HEK293 (cell line): ENCODE measurements around the gene PRDM7.

Source experiments
- AEBP2 ChIP-seq: fragments of 450-650 bp; formaldehyde crosslinking; IDR thresholded peaks from 2 replicates; pipeline ENCODE4 v1.5.1; 2016; ENCODE audit warnings: missing biosample characterization, missing genetic modification characterization, borderline replicate concordance
- EGR2 ChIP-seq: fragments of 450-650 bp; formaldehyde crosslinking; IDR thresholded peaks from 2 replicates; pipeline ENCODE4 v1.5.1; 2016; ENCODE audit warnings: low read depth, missing biosample characterization, missing genetic modification characterization
- ELK4 ChIP-seq: IDR thresholded peaks from 2 replicates; pipeline ENCODE4 v1.6.1; 2011; ENCODE audit warnings: mild to moderate bottlenecking, low read depth, low read length, borderline replicate concordance
- GFI1B ChIP-seq: fragments of 450-650 bp; formaldehyde crosslinking; IDR thresholded peaks from 2 replicates; pipeline ENCODE4 v1.5.1; 2016; ENCODE audit warnings: missing biosample characterization, missing genetic modification characterization
- INSM2 ChIP-seq: fragments of 450-650 bp; formaldehyde crosslinking; IDR thresholded peaks from 2 replicates; pipeline ENCODE4 v1.5.1; 2016; ENCODE audit warnings: missing biosample characterization, missing genetic modification characterization
- MZF1 ChIP-seq: fragments of 450-650 bp; formaldehyde crosslinking; IDR thresholded peaks from 2 replicates; pipeline ENCODE4 v1.5.1; 2017; ENCODE audit warnings: missing biosample characterization, missing genetic modification characterization, borderline replicate concordance
- REST ChIP-seq: fragments of 450-650 bp; formaldehyde crosslinking; IDR thresholded peaks from 2 replicates; pipeline ENCODE4 v1.5.1; 2016; ENCODE audit warnings: missing biosample characterization, missing genetic modification characterization
- SP3 ChIP-seq: fragments of 450-650 bp; formaldehyde crosslinking; IDR thresholded peaks from 2 replicates; pipeline ENCODE4 v1.5.1; 2016; ENCODE audit warnings: missing biosample characterization, missing genetic modification characterization
- ZBTB10 ChIP-seq: fragments of 450-650 bp; formaldehyde crosslinking; IDR thresholded peaks from 2 replicates; pipeline ENCODE4 v1.5.1; 2016; ENCODE audit warnings: missing biosample characterization, missing genetic modification characterization
- ZEB2 ChIP-seq: fragments of 450-650 bp; formaldehyde crosslinking; IDR thresholded peaks from 2 replicates; pipeline ENCODE4 v1.5.1; 2016; ENCODE audit warnings: missing biosample characterization, missing genetic modification characterization
- ZFHX2 ChIP-seq: fragments of 450-650 bp; formaldehyde crosslinking; conservative IDR thresholded peaks from 2 replicates; pipeline ENCODE4 v1.5.1; 2016; ENCODE audit warnings: missing biosample characterization, missing genetic modification characterization
- ZNF138 ChIP-seq: fragments of 450-650 bp; formaldehyde crosslinking; IDR thresholded peaks from 2 replicates; pipeline ENCODE4 v1.5.1; 2016; ENCODE audit warnings: missing biosample characterization, missing genetic modification characterization, borderline replicate concordance
- ZNF140 ChIP-seq: fragments of 450-650 bp; formaldehyde crosslinking; IDR thresholded peaks from 2 replicates; pipeline ENCODE4 v1.5.1; 2016; ENCODE audit warnings: missing biosample characterization, missing genetic modification characterization
- ZNF223 ChIP-seq: fragments of 450-650 bp; formaldehyde crosslinking; IDR thresholded peaks from 2 replicates; pipeline ENCODE4 v1.5.1; 2016; ENCODE audit warnings: missing biosample characterization, missing genetic modification characterization
- ZNF335 ChIP-seq: fragments of 450-650 bp; formaldehyde crosslinking; conservative IDR thresholded peaks from 2 replicates; pipeline ENCODE4 v1.5.1; 2016; ENCODE audit warnings: missing biosample characterization, missing genetic modification characterization
- ZNF404 ChIP-seq: fragments of 450-650 bp; formaldehyde crosslinking; IDR thresholded peaks from 2 replicates; pipeline ENCODE4 v1.5.1; 2017; ENCODE audit warnings: missing biosample characterization, missing genetic modification characterization
- ZNF513 ChIP-seq: fragments of 450-650 bp; IDR thresholded peaks from 2 replicates; pipeline ENCODE4 v1.5.1; 2018; ENCODE audit warnings: missing biosample characterization, missing genetic modification characterization
- ZNF530 ChIP-seq: fragments of 450-650 bp; formaldehyde crosslinking; IDR thresholded peaks from 2 replicates; pipeline ENCODE4 v1.5.1; 2016; ENCODE audit warnings: low read depth, missing biosample characterization, missing genetic modification characterization
- ZNF558 ChIP-seq: fragments of 450-650 bp; formaldehyde crosslinking; IDR thresholded peaks from 2 replicates; pipeline ENCODE4 v1.5.1; 2016; ENCODE audit warnings: missing biosample characterization, missing genetic modification characterization
- ZNF561 ChIP-seq: fragments of 450-650 bp; IDR thresholded peaks from 2 replicates; pipeline ENCODE4 v1.5.1; 2018; ENCODE audit warnings: missing biosample characterization, missing genetic modification characterization, borderline replicate concordance
- ZNF585B ChIP-seq: fragments of 450-650 bp; formaldehyde crosslinking; IDR thresholded peaks from 2 replicates; pipeline ENCODE4 v1.5.1; 2016; ENCODE audit warnings: missing biosample characterization, missing genetic modification characterization
- ZNF654 ChIP-seq: fragments of 450-650 bp; formaldehyde crosslinking; IDR thresholded peaks from 2 replicates; pipeline ENCODE4 v1.5.1; 2016; ENCODE audit warnings: low read depth, missing biosample characterization, missing genetic modification characterization
- ZNF704 ChIP-seq: fragments of 450-650 bp; formaldehyde crosslinking; IDR thresholded peaks from 2 replicates; pipeline ENCODE4 v1.5.1; 2016; ENCODE audit warnings: missing biosample characterization, missing genetic modification characterization

The PRDM7 gene

GRCh38 chr16:90031931-90032673, 45.0 kb downstream of the PRDM7 start (continued):
- TF ChIP-seq ZBTB10 (tag by site-specific recombination): no peak
- TF ChIP-seq ZNF335 (tag by site-specific recombination): no peak
- TF ChIP-seq ZNF513 (tag by site-specific recombination): no peak
- TF ChIP-seq GFI1B (tag by site-specific recombination): no peak
- no peak for TF ChIP-seq ZNF558
- TF ChIP-seq EGR2: no peak
- no peak for TF ChIP-seq REST (tag by site-specific recombination)
- no peak for TF ChIP-seq AEBP2
- no peak for TF ChIP-seq MZF1
- TF ChIP-seq INSM2 (tag by site-specific recombination): peak; percentile 65
- no peak for TF ChIP-seq ZNF223
- TF ChIP-seq ZNF704 (tag by site-specific recombination): no peak
- TF ChIP-seq ZNF585B (tag by site-specific recombination): no peak
- no peak for TF ChIP-seq ELK4
- TF ChIP-seq ZEB2 (tag by site-specific recombination): peak; percentile 100
- TF ChIP-seq SP3 (tag by site-specific recombination): no peak
- TF ChIP-seq ZFHX2: no peak
- no peak for TF ChIP-seq ZNF561
- no peak for TF ChIP-seq ZNF654
- TF ChIP-seq ZNF404: no peak
- 0 out of 2 replicates have a peak, but pooled peaks have one; percentile 10 for TF ChIP-seq ZNF140
- no peak for TF ChIP-seq ZNF138 (tag by site-specific recombination)
- TF ChIP-seq ZNF530 (tag by site-specific recombination): no peak
